GM12878 (cell line): ENCODE data around the gene GIMAP8. TPM values are rescaled to one million over a fixed set of nuclear protein-coding genes. Genes with fewer than 3 reads are reported as not detected.
A peak's percentile ranks its signal among the peaks of the same experiment; 100 is the strongest.
"Not testable (repeated sequence)": the region's sequence is repeated elsewhere in the genome, so short reads cannot be mapped to it uniquely, and the experiment has no call there.

Source experiments
- ATAC-seq: fragments of 200-7000 bp; cut with Tn5 transposase; 3 replicates; pipeline ENCODE4 v1.9.1; 2020; ENCODE audit warnings: mild to moderate bottlenecking, moderate library complexity
- BruUV-seq: library from RNA; stranded (reverse); fragments of 400-500 nt; replicated peaks from 2 replicates; lab custom pipeline; 2021; lab: Mats Ljungman, UMichigan
- CTCF ChIA-PET: fragments of 300-600 bp; sonication (Branson Sonifier 250); formaldehyde crosslinking; extraction: SDS; loops from one replicate; lab custom pipeline; 2021; ENCODE audit warnings: inconsistent platforms; lab: Yijun Ruan, JAX
- POLR2A ChIA-PET: fragments of 350-600 bp; formaldehyde crosslinking; extraction: SDS; loops from one replicate; lab custom pipeline; 2021; ENCODE audit warnings: inconsistent platforms; lab: Charles Lee
- RAD21 ChIA-PET: fragments of 300-600 bp; sonication (Branson Sonifier 250); formaldehyde crosslinking; loops from one replicate; lab custom pipeline; 2023; ENCODE audit warnings: antibody characterized with exemption; ENCODE audit not compliant: unreplicated experiment; lab: Charles Lee
- SMC1A ChIA-PET: fragments of 300-600 bp; sonication (Branson Sonifier 250); formaldehyde crosslinking; loops from one replicate; lab custom pipeline; 2023; ENCODE audit not compliant: unreplicated experiment, uncharacterized antibody; lab: Charles Lee
- DNase-seq: peaks from one replicate; pipeline ENCODE4 v3.0.0-alpha.2; 2011; ENCODE audit warnings: low read depth, low spot score
- FAIRE-seq: peaks from 3 replicates; lab custom pipeline; 2011; peaks lifted over from hg19 to GRCh38; lab: Jason Lieb, UNC
- H2AFZ ChIP-seq: 2 replicates; pipeline ENCODE4 v1.6.0; 2011; ENCODE audit warnings: low read depth, low read length, control low read depth; ENCODE audit not compliant: control insufficient read depth
- H3K27ac ChIP-seq: 2 replicates; pipeline ENCODE4 v1.5.1; 2011; ENCODE audit warnings: control low read depth; ENCODE audit not compliant: control insufficient read depth, insufficient read depth
- H3K27me3 ChIP-seq, 2 experiments: replicated peaks in 1 of 2; 2 replicates each; pipeline versions ENCODE4 v1.6.0 to v1.6.1; 2011; ENCODE audit warnings: low read length in 1 of 2; ENCODE audit not compliant: control insufficient read depth in 2 of 2, insufficient read depth in 2 of 2
- H3K36me3 ChIP-seq, 2 experiments: 2 replicates each; pipeline ENCODE4 v1.5.1; 2011; ENCODE audit warnings: low read length in 1 of 2; ENCODE audit not compliant: control insufficient read depth in 2 of 2, insufficient read depth in 2 of 2
- H3K4me1 ChIP-seq: 2 replicates; pipeline ENCODE4 v1.6.1; 2011; ENCODE audit warnings: mild to moderate bottlenecking, low read length, moderate library complexity, mixed read lengths; ENCODE audit not compliant: control insufficient read depth, insufficient read depth
- H3K4me2 ChIP-seq: 2 replicates; pipeline ENCODE4 v1.6.0; 2011; ENCODE audit warnings: control low read depth; ENCODE audit not compliant: control insufficient read depth, insufficient read depth
- H3K4me3 ChIP-seq: fragments of 200-600 bp; sonication (generic); 2 replicates; pipeline ENCODE4 v1.5.1; 2016
- H3K79me2 ChIP-seq: 2 replicates; pipeline ENCODE4 v1.6.0; 2011; ENCODE audit warnings: low read length; ENCODE audit not compliant: control insufficient read depth, insufficient read depth
- H3K9ac ChIP-seq: 2 replicates; pipeline ENCODE4 v1.8.0; 2011; ENCODE audit warnings: low read length, control low read depth, mixed read lengths; ENCODE audit not compliant: control insufficient read depth, insufficient read depth
- H3K9me3 ChIP-seq: replicated peaks from 3 replicates; pipeline ENCODE4 v1.5.1; 2011; ENCODE audit warnings: mild to moderate bottlenecking, low read length; ENCODE audit not compliant: control insufficient read depth, insufficient read depth
- H4K20me1 ChIP-seq: 2 replicates; pipeline ENCODE4 v1.6.0; 2011; ENCODE audit not compliant: control insufficient read depth, insufficient read depth
- CBX3 ChIP-seq: fragments of 200-600 bp; sonication (generic); IDR thresholded peaks from 2 replicates; pipeline ENCODE4 v1.6.1; 2016; ENCODE audit warnings: low read depth, borderline replicate concordance
- EED ChIP-seq: sonication (generic); IDR thresholded peaks from 2 replicates; pipeline ENCODE4 v1.6.1; 2016; ENCODE audit warnings: antibody characterized with exemption, low read depth
- JUNB ChIP-seq: IDR thresholded peaks from 2 replicates; pipeline ENCODE4 v1.6.1; 2016; ENCODE audit warnings: antibody characterized with exemption, mild to moderate bottlenecking
- KAT2A ChIP-seq: conservative IDR thresholded peaks from 2 replicates; pipeline ENCODE4 v1.6.1; 2011; ENCODE audit warnings: low read depth, low read length; ENCODE audit not compliant: control insufficient read depth
- KLF5 ChIP-seq: fragments of 450-650 bp; IDR thresholded peaks from 2 replicates; pipeline ENCODE4 v1.6.1; 2014; ENCODE audit warnings: mild to moderate bottlenecking; ENCODE audit not compliant: partially characterized antibody
- MLLT1 ChIP-seq: fragments of 450-650 bp; IDR thresholded peaks from 2 replicates; pipeline ENCODE4 v1.6.1; 2016; ENCODE audit warnings: mild to moderate bottlenecking
- MTA2 ChIP-seq: fragments of 450-650 bp; IDR thresholded peaks from 2 replicates; pipeline ENCODE4 v1.6.1; 2016; ENCODE audit warnings: low read depth, mild to moderate bottlenecking, moderate library complexity
- NFIC ChIP-seq: IDR thresholded peaks from 2 replicates; pipeline ENCODE4 v1.6.1; 2012; ENCODE audit warnings: low read depth, mild to moderate bottlenecking, inconsistent platforms, low read length, moderate library complexity
- NRF1 ChIP-seq: conservative IDR thresholded peaks from 2 replicates; pipeline ENCODE4 v1.6.1; 2011; ENCODE audit warnings: mild to moderate bottlenecking, low read depth, low read length, improper control_type of control experiment
- PML ChIP-seq: IDR thresholded peaks from 2 replicates; pipeline ENCODE4 v1.6.1; 2012; ENCODE audit warnings: low read length, inconsistent platforms
- RAD21 ChIP-seq: IDR thresholded peaks from 2 replicates; pipeline ENCODE4 v1.6.1; 2011; ENCODE audit warnings: mild to moderate bottlenecking, low read depth, low read length, moderate library complexity; ENCODE audit not compliant: insufficient read depth
- RB1 ChIP-seq: fragments of 450-650 bp; formaldehyde crosslinking; IDR thresholded peaks from 2 replicates; pipeline ENCODE4 v1.6.1; 2017; ENCODE audit warnings: mild to moderate bottlenecking, borderline replicate concordance
- ZBED1 ChIP-seq: IDR thresholded peaks from 2 replicates; pipeline ENCODE4 v1.6.1; 2016; ENCODE audit warnings: borderline replicate concordance
- ZBTB4 ChIP-seq: fragments of 450-650 bp; formaldehyde crosslinking; IDR thresholded peaks from 2 replicates; pipeline ENCODE4 v1.4.0; 2022; ENCODE audit warnings: mild to moderate bottlenecking, moderate library complexity
- ZNF384 ChIP-seq: IDR thresholded peaks from 2 replicates; pipeline ENCODE4 v1.6.1; 2012; ENCODE audit warnings: low read depth, mild to moderate bottlenecking, low read length, improper control_type of control experiment, borderline replicate concordance
- WGBS: methylation state at CpG from one replicate; pipeline ENCODE4 v1.1.6; 2016; ENCODE audit warnings: low lambda C conversion rate; ENCODE audit not compliant: insufficient replicate concordance, insufficient coverage; ENCODE audit errors: missing lambda C conversion rate; 5-methylcytosine and 5-hydroxymethylcytosine counted together
- in situ Hi-C: fragments of 300-500 bp; cut with MboI; formaldehyde crosslinking; loops from 9 replicates; pipeline ENCODE4 v1.14.3; 2018; ENCODE audit warnings: mixed read lengths
- intact Hi-C: fragments of 100-400 bp; cut with micrococcal nuclease; formaldehyde crosslinking; loops from one replicate; pipeline ENCODE4 v1.14.2; 2022; ENCODE audit not compliant: unreplicated experiment
- polyA plus RNA-seq, 11 experiments: library from polyadenylated mRNA; depleted of rRNA in 4 of 11; unstranded in 6 of 11; stranded (reverse) in 5 of 11; fragments of >200 nt; fragmentation: Nextera tagmentation in 4 of 11; fragmentation: Illumina TruSeq in 1 of 11; extraction: Ambion mirVana in 4 of 11; extraction: Trizol in 1 of 11; gene quantifications; 1 replicate in 1 of 11; 2 replicates in 10 of 11; pipeline versions ENCODE4 v1.2.1 to v1.2.3, GENCODE V29; 2011 to 2016; ENCODE audit warnings: inconsistent platforms in 2 of 11, missing spikeins in 2 of 11, low read depth in 1 of 11
- total RNA-seq, 4 experiments: library from RNA; depleted of rRNA in 3 of 4; stranded (reverse); fragments of >200 nt in 3 of 4; fragmentation: Illumina TruSeq in 1 of 4; extraction: Trizol in 1 of 4; gene quantifications; 2 replicates each; pipeline versions ENCODE4 v1.2.1 to v1.2.3, GENCODE V29; 2013 to 2021

Gene GIMAP8
- total and polyA plus RNA-seq, 10 of the 15 experiments (the other 5 are each of a cell fraction or from before 2014, with no cell fraction given): 0.66 to 9.7 (median 4.7) TPM

- ChIA-PET POLR2A (no interaction called here), CTCF (interaction anchor here (1.5 kb wide), 1 partner anchor 251 kb away, joined by 4 read pairs; no protein-coding TSS in a partner anchor), SMC1A (interaction anchor here (1.0 kb wide), 1 partner anchor 53 kb away, joined by 3 read pairs; no protein-coding TSS in a partner anchor), RAD21 (no interaction called here)
- no peak overlapping the region for H3K4me2 ChIP-seq
- no TSS peak for BruUV-seq
- H3K79me2 ChIP-seq: no peaks in the 10 kb centered on the region
- H2AFZ ChIP-seq: 0 out of 2 replicates have a peak overlapping the region, but pooled peaks have one; percentile 37
- TF ChIP-seq RAD21 (no peak), ZBED1 (no peak), ZBTB4 (CRISPR knock-in tag) (no peak), JUNB (no peak), NFIC (no peak), ZNF384 (no peak), PML (no peak), KLF5 (no peak), RB1 (no peak), EED (no peak), MTA2 (no peak), CBX3 (no peak), KAT2A (no peak), NRF1 (no peak), MLLT1 (no peak)
- FAIRE-seq (no peak), ATAC-seq (no peak), DNase-seq (no peak)
- H3K4me1 ChIP-seq: no peaks in the 10 kb centered on the region
- no peaks in the 10 kb centered on the region; the same call in 2 of the 3 replicates for H3K9me3 ChIP-seq
- H4K20me1 ChIP-seq: no peaks in the 10 kb centered on the region
- no peaks in the 10 kb centered on the region; a peak in 1 of 4 replicates for H3K36me3 ChIP-seq
- in situ Hi-C loops (no loop called here), intact Hi-C loops (no loop called here)
- H3K4me3 ChIP-seq: no peak overlapping the region
- WGBS: 74% methylated on average over 4 of the region's 4 CpGs
- no peaks in the 10 kb centered on the region for H3K27me3 ChIP-seq
- H3K9ac ChIP-seq: no peak overlapping the region
- H3K27ac ChIP-seq: no peak overlapping the region
These were observed 31.5 kb downstream of the GIMAP8 start for GRCh38 chr7:150481922-150482321.

GRCh38 chr7:150483514-150483913 is 33.1 kb downstream of the GIMAP8 start:
- H3K4me2 ChIP-seq, H3K4me3 ChIP-seq: not testable (repeated sequence)

More at GRCh38 chr7:150483514-150483913, 33.1 kb downstream of the GIMAP8 start:
- FAIRE-seq, H3K9me3 ChIP-seq, H4K20me1 ChIP-seq, DNase-seq, intact Hi-C loops, ATAC-seq, H3K9ac ChIP-seq, POLR2A ChIA-PET, H3K27me3 ChIP-seq, H3K36me3 ChIP-seq, H2AFZ ChIP-seq, H3K4me1 ChIP-seq, in situ Hi-C loops, H3K27ac ChIP-seq, H3K79me2 ChIP-seq, BruUV-seq: not testable (repeated sequence)
- WGBS: 43% methylated on average over 2 of the region's 2 CpGs
- CTCF ChIA-PET: interaction anchor here (1.5 kb wide), 1 partner anchor 19 kb away, joined by 3 read pairs; no protein-coding TSS in a partner anchor
- RAD21 ChIA-PET: interaction anchor here (0.8 kb wide), 1 partner anchor 272 kb away, joined by 3 read pairs; no protein-coding TSS in a partner anchor
- SMC1A ChIA-PET: interaction anchor here (0.7 kb wide), 1 partner anchor 19 kb away, joined by 3 read pairs; no protein-coding TSS in a partner anchor
